ENCODE measurements around the gene RPEL1.
A peak's percentile ranks its signal among the peaks of the same experiment; 100 is the strongest.
"Not testable (repeated sequence)": the region's sequence is repeated elsewhere in the genome, so short reads cannot be mapped to it uniquely, and the experiment has no call there.

RPEL1 gene

GRCh38 chr10:103245587-103245986 is at the start of gene RPEL1:
RPEL1 (plus strand) TSS chr10:103245887; CDS start chr10:103245997, 110 bp downstream.
- DNase-seq = not testable (repeated sequence)

DNA sequence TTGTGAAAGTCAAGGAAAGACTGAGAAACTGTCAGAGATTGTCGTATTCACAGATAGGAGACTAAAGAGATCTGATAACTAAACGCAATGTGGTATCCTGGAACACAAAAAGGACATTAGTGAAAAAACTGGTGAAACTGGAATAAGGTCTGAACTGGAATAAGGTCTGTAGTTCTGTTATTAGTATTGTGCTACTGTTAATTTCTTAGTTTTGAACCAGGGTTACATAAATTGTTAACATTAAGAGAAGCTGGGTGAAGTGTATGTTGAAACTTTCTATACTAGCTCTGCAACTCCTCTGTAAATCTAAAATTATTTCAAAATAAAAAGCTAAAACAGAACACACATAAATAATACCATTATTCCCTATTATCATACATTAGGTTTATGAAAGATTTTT is 49.2 kb upstream of the RPEL1 start:
- no peak for DNase-seq

DNA sequence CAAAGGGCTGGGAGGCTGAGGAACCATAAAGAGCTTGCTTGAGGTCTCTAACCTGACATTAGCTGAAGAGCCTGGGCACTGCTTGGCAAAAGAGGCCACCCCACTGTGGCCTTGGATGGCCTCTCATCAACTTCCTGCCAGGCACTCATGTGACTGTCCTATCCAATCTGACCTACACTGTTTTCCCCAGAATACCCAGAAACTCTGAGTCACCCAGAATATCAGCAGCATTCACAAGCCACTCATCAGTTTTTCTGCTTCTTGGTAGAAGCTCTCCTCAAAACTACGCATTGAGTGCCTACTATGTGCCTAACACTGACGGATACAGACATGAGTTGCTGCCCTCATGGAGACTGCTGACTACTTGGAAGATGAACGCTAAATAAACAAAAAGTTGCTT is 48.5 kb upstream of the RPEL1 start:
- peak; percentile 26 for DNase-seq

GRCh38 chr10:103197903-103198302 is 47.8 kb upstream of the RPEL1 start:
- no peak for DNase-seq

DNA sequence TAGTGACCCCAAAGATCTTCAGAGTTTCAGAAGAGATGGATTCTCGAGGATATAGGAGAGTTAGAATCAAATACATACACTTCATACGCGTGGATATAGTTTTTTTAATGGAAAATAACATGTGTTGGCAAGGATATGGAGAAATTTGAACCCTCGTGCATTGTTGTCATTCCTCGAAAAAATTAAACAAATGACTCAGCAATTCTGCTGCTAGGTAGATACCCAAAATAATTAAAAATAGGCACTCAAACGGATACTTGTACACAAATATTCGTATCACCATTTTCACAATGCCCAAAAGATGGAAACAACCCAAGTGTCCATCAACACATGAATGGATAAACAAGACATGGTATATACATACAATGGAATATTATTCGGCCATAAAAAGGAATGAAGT is 47.0 kb upstream of the RPEL1 start:
- no peak for DNase-seq

- DNase-seq = no peak
Measured at GRCh38 chr10:103199488-103199887, 46.2 kb upstream of the RPEL1 start.

DNA sequence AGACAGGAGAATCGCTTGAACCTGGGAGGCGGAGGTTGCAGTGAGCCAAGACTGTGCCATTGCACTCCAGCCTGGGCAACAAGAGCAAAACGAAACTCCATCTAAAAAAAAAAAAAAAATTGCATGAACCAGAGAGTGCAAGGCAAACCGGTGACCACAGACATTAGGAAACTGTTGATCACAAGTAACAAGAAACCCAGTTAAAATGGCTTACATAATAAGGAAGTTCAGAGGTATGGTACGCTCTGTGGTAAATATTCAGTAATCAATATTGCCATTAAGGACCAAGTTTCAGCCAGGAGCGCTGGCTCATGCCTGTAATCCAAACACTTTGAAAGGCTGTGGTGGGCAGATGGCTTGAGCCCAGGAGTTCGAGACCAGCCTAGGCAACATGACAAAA is 43.4 kb upstream of the RPEL1 start:
- DNase-seq = no peak

- DNase-seq = no peak
Measured at GRCh38 chr10:103203466-103203865, 42.2 kb upstream of the RPEL1 start.

DNA sequence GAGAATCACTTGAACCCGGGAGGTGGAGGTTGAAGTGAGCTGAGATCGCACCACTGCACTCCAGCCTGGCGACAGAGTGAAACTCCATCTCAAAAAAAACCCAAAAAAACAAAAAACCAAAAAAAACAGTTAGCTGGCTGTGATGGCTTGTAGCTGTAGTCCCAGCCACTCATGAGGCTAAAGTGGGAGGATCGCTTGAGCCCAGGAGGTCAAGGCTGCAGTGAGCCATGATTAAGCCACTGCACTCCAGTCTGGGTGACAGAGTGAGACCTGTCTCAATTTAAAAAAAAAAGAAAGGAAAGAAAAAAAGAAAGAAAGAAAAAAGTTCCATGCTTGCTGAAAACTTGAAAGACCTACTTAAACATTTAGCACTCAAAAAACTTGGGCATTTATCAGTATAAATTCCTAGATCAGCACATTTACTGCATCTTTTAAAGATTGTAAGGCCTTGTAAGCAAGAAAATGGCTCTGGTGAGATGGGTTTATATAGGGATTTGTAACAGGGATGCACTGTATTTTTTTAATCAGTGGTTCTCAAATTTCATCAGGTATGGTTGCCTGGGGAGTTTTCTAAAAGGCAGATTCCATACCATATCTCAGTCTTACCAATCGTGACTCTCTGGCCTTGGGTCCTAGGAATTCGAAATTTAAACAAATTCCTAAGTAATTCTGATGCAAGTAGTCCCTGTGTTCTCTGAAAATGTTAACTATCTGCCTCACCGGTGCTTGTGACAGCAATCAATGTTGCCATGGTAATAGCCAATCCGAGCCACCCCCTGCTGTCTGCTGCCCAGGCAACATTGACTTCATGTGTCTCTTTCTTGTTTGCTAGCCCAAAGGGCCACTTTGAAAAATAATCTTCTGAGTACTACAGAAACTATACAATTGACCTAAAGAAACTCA is 41.1 kb upstream of the RPEL1 start:
- no peak for DNase-seq

GRCh38 chr10:103205401-103205800 is 40.3 kb upstream of the RPEL1 start:
- DNase-seq = not testable (repeated sequence)

DNA sequence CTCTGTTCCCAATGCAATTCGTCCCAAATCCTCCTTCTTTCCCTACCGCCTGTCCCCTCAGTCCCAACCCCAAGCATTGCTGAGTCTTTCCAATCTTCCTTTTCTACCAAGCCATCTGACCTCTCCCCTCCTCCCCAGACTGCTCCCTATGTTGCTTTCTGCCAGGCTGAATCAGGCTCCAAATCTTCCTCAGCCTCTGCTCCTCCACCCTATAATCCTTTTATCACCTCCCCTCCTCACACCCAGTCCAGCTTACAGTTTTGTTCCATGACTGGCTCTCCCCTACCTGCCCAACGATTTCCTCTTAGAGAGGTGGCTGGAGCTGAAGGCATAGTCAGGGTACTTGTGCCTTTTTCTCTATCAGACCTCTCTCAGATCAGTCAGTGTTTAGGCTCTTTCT is 39.0 kb upstream of the RPEL1 start:
- DNase-seq = not testable (repeated sequence)

- no peak for DNase-seq
Measured at GRCh38 chr10:103207141-103207540, 38.5 kb upstream of the RPEL1 start.

DNA sequence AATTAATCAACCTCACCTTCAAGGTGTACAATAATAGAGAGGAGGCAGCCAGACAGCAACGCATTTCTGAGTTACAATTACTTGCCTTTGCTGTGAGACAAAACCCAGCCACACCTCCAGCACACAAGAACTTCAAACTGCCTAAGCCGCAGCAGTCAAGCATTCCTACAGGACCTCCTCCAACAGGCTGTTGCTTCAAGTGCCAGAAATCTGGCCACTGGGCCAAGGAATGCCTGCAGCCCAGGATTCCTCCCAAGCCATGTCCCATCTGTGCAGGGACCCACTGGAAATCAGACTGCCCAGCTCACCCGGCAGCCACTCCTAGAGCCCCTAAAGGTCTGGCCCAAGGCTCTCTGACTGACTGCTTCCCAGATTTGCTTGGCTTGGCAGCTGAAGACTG is 38.0 kb upstream of the RPEL1 start:
- not testable (repeated sequence) for DNase-seq

DNA sequence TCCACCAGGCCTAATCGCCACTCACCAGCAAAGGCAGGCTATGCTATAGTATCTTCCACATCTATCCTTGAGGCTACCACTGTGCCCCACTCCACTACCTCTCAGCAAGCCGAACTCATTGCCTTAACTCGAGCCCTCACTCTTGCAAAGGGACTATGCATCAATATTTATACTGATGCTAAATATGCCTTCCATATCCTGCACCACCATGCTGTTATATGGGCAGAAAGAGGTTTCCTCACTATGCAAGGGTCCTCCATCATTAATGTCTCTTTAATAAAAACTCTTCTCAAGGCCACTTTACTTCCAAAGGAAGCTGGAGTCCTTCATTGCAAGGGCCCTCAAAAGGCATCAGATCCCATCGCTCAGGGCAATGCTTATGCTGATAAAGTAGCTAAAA is 35.4 kb upstream of the RPEL1 start:
- DNase-seq = not testable (repeated sequence)

GRCh38 chr10:103215601-103216000 is 30.1 kb upstream of the RPEL1 start:
- no peak for DNase-seq

- DNase-seq = not testable (repeated sequence)
Measured at GRCh38 chr10:103216362-103216761, 29.3 kb upstream of the RPEL1 start.

GRCh38 chr10:103224133-103224532 is 21.6 kb upstream of the RPEL1 start:
- DNase-seq = no peak

GRCh38 chr10:103224721-103225120 is 21.0 kb upstream of the RPEL1 start:
- not testable (repeated sequence) for DNase-seq

DNA sequence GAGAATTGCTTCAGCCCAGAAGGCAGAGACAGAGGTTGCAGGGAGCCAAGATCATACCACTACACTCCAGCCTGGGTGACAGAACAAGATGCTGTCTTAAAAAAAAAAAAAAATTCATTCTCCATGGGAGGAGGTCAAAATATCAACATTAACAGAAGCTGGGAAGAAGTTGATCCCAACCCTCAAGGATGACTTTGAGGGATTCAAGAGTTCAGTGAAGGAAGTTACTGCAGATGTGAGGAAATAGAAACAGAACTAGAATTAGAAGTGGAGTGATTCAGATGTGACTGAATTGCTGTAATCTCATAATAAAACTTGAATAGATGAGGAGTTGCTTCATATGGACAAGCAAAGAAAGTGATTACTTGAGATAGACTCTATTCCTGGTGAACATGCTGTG is 19.7 kb upstream of the RPEL1 start:
- no peak for DNase-seq

GRCh38 chr10:103227416-103227815 is 18.3 kb upstream of the RPEL1 start:
- no peak for DNase-seq

DNA sequence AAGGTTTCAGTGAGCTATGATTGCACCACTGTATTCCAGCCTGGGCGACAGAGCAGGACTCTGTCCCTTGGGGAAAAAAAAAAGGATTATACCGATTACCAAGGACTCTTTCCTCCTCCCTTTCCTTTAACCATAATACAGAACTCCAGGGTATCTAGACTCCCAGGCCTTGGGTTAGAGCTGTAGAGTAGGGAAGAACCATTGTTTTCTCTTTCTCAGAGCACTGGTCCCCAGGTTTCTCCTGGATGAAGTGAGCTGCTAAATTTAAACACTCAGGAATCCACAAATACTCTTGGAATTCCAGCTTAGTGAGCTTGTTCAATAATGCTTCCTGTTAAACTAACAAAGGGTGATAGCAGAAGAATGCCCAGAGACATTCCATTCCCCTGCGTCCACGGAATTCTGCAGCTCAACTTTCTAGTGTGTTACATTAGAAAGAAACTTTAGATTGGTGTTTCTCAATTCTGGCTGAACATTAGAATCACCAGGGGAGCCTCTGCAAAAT is 14.6 kb upstream of the RPEL1 start:
- no peak for DNase-seq

- no peak for DNase-seq
Measured at GRCh38 chr10:103232131-103232673, 13.5 kb upstream of the RPEL1 start.

DNA sequence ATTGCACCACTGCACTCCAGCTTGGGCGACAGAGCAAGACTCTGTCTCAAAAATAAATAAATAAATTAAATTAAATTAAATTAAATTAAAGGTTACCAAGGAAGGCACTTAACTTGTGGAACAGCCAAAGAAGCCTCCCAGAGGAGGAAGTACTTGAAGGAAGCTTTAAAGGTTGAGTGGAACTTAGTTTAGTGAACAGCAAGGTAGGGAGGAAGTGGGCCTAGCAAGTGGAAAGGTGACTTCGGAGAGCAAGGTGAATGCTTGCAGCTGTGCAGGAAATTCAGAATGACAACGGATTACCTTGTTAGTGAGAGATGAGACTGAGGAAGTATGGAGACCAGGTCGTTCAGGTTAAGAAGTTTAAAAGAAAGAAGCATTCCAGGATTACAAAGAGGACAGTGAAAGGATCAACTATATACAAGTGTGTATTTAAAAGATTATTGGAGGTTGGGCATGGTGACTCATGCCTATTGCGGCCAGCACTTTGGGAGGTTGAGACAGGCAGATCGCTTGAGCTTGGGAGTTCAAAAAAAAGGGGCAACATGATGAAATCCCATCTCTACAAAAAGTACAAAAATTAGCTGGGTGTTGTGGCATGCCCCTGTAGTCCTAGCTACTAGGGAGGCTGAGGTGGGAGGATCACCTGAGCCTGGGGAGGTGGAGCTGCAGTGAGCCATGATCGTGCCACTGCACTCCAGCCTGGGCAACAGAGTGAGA is 12.8 kb upstream of the RPEL1 start:
- DNase-seq = no peak

DNA sequence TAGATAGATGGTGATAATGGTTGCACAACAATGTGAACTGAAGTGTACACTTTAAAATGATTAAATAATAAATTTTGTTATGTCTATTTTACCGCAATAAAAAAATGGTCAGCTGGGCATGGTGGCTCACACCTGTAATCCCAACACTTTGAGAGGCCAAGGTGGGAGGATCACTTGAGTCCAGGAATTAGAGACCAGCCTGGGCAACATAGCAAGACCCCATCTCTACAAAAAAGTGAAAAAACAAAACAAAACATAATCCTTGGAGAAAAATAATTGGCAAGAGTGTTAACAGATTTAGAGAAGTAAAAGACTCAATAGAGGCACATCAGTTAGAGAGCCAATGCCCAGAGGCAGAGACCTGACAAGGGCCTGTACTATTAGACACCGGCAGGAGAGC is 9.9 kb upstream of the RPEL1 start:
- no peak for DNase-seq
